ENCODE data around the gene SLN. TPM values are rescaled to one million over a fixed set of nuclear protein-coding genes. Genes with fewer than 3 reads are reported as not detected.

Gene SLN
- total RNA-seq, 2 experiments from 2014 or later = not detected

- Mint-ChIP-seq H3K27ac (no peak overlapping the region), H3K36me3 (ENCODE audit: low read depth) (no peaks in the 10 kb centered on the region), H3K4me3 (no peak overlapping the region), H3K9me3 (no peaks in the 10 kb centered on the region), H3K4me1 (peaks cover 4% of the 10 kb centered on the region), H3K27me3 (peaks cover 19% of the 10 kb centered on the region)
- ChIA-PET POLR2A (no interaction called here), CTCF (interaction anchor here (1.0 to 2.2 kb wide), 9 partner anchors 29 to 209 kb away, joined by 3 to 10 read pairs (median 4); no protein-coding TSS in a partner anchor)
- DNase-seq = peak; percentile 72
Measured at GRCh38 chr11:107689317-107690202, 22.3 kb downstream of the SLN start.

- no peak overlapping the region for H3K4me3 Mint-ChIP-seq
- H3K4me1 Mint-ChIP-seq = peaks cover 4% of the 10 kb centered on the region
- DNase-seq = no peak
- ChIA-PET CTCF (interaction anchor here (1.3 to 2.2 kb wide), 3 partner anchors 28 to 139 kb away, joined by 3 to 10 read pairs (median 9); no protein-coding TSS in a partner anchor), POLR2A (no interaction called here)
- no peak overlapping the region for H3K27ac Mint-ChIP-seq
- H3K9me3 Mint-ChIP-seq = no peaks in the 10 kb centered on the region
- H3K27me3 Mint-ChIP-seq = peaks cover 19% of the 10 kb centered on the region
- no peaks in the 10 kb centered on the region for H3K36me3 Mint-ChIP-seq (ENCODE audit: low read depth)
Measured at GRCh38 chr11:107688322-107688918, 23.4 kb downstream of the SLN start.

GRCh38 chr11:107683807-107684206 lies 28.0 kb downstream of the SLN start:
- H3K27ac Mint-ChIP-seq = no peak overlapping the region
- CTCF ChIA-PET = interaction anchor here (0.6 kb wide), 1 partner anchor 163 kb away, joined by 6 read pairs; no protein-coding TSS in a partner anchor
- POLR2A ChIA-PET = no interaction called here
- H3K4me1 Mint-ChIP-seq = no peaks in the 10 kb centered on the region
- no peak for DNase-seq
- no peak overlapping the region for H3K4me3 Mint-ChIP-seq
- H3K9me3 Mint-ChIP-seq = no peaks in the 10 kb centered on the region
- no peaks in the 10 kb centered on the region for H3K36me3 Mint-ChIP-seq (ENCODE audit: low read depth)
- no peaks in the 10 kb centered on the region for H3K27me3 Mint-ChIP-seq

- Mint-ChIP-seq H3K27ac (no peak overlapping the region), H3K36me3 (ENCODE audit: low read depth) (no peaks in the 10 kb centered on the region), H3K4me1 (no peaks in the 10 kb centered on the region), H3K27me3 (no peaks in the 10 kb centered on the region), H3K9me3 (no peaks in the 10 kb centered on the region), H3K4me3 (no peak overlapping the region)
- ChIA-PET POLR2A (no interaction called here), CTCF (no interaction called here)
- DNase-seq = no peak
Measured at GRCh38 chr11:107683061-107683460, 28.8 kb downstream of the SLN start.

- ChIA-PET CTCF (no interaction called here), POLR2A (no interaction called here)
- Mint-ChIP-seq H3K4me1 (no peaks in the 10 kb centered on the region), H3K36me3 (ENCODE audit: low read depth) (no peaks in the 10 kb centered on the region), H3K4me3 (no peak overlapping the region), H3K9me3 (no peaks in the 10 kb centered on the region), H3K27me3 (no peaks in the 10 kb centered on the region), H3K27ac (no peak overlapping the region)
- DNase-seq = no peak
Measured at GRCh38 chr11:107682572-107682971, 29.3 kb downstream of the SLN start.

- CTCF ChIA-PET = no interaction called here
- no peaks in the 10 kb centered on the region for H3K4me1 Mint-ChIP-seq
Measured at GRCh38 chr11:107682171-107682570, 29.7 kb downstream of the SLN start.

GRCh38 chr11:107679255-107680024 lies 32.4 kb downstream of the SLN start:
- Mint-ChIP-seq H3K9me3 (no peaks in the 10 kb centered on the region), H3K36me3 (ENCODE audit: low read depth) (no peaks in the 10 kb centered on the region), H3K4me3 (no peak overlapping the region), H3K4me1 (no peaks in the 10 kb centered on the region), H3K27ac (no peak overlapping the region), H3K27me3 (peaks cover 2% of the 10 kb centered on the region)
- ChIA-PET POLR2A (no interaction called here), CTCF (interaction anchor here (0.6 kb wide), 1 partner anchor 123 kb away, joined by 3 read pairs; no protein-coding TSS in a partner anchor)
- DNase-seq = no peak

More at GRCh38 chr11:107682171-107682570, 29.7 kb downstream of the SLN start:
- Mint-ChIP-seq H3K9me3 (no peaks in the 10 kb centered on the region), H3K27ac (no peak overlapping the region), H3K27me3 (no peaks in the 10 kb centered on the region), H3K4me3 (no peak overlapping the region), H3K36me3 (ENCODE audit: low read depth) (no peaks in the 10 kb centered on the region)
- no peak for DNase-seq
- POLR2A ChIA-PET = no interaction called here

GRCh38 chr11:107678632-107678971 lies 33.3 kb downstream of the SLN start:
- Mint-ChIP-seq H3K36me3 (ENCODE audit: low read depth) (no peaks in the 10 kb centered on the region), H3K27ac (no peak overlapping the region), H3K27me3 (peaks cover 3% of the 10 kb centered on the region), H3K9me3 (no peaks in the 10 kb centered on the region), H3K4me3 (no peak overlapping the region), H3K4me1 (no peaks in the 10 kb centered on the region)
- POLR2A ChIA-PET = no interaction called here
- no peak for DNase-seq
- CTCF ChIA-PET = no interaction called here

- Mint-ChIP-seq H3K4me1 (no peaks in the 10 kb centered on the region), H3K27ac (no peak overlapping the region), H3K36me3 (ENCODE audit: low read depth) (no peaks in the 10 kb centered on the region), H3K9me3 (no peaks in the 10 kb centered on the region), H3K4me3 (no peak overlapping the region), H3K27me3 (peaks cover 3% of the 10 kb centered on the region)
- ChIA-PET CTCF (no interaction called here), POLR2A (no interaction called here)
- DNase-seq = no peak
Measured at GRCh38 chr11:107677924-107678631, 33.8 kb downstream of the SLN start.

- H3K27me3 Mint-ChIP-seq = peaks cover 3% of the 10 kb centered on the region
- H3K36me3 Mint-ChIP-seq (ENCODE audit: low read depth) = no peaks in the 10 kb centered on the region
- ChIA-PET POLR2A (no interaction called here), CTCF (no interaction called here)
- H3K27ac Mint-ChIP-seq = no peak overlapping the region
- no peak overlapping the region for H3K4me3 Mint-ChIP-seq
- no peak for DNase-seq
- no peaks in the 10 kb centered on the region for H3K4me1 Mint-ChIP-seq
- no peaks in the 10 kb centered on the region for H3K9me3 Mint-ChIP-seq
Measured at GRCh38 chr11:107676336-107677057, 35.4 kb downstream of the SLN start.

GRCh38 chr11:107675902-107676301 lies 36.0 kb downstream of the SLN start:
- H3K27ac Mint-ChIP-seq = no peak overlapping the region
- H3K36me3 Mint-ChIP-seq (ENCODE audit: low read depth) = no peaks in the 10 kb centered on the region
- DNase-seq = no peak
- no peak overlapping the region for H3K4me3 Mint-ChIP-seq
- ChIA-PET POLR2A (no interaction called here), CTCF (no interaction called here)
- H3K27me3 Mint-ChIP-seq = peaks cover 3% of the 10 kb centered on the region
- no peaks in the 10 kb centered on the region for H3K4me1 Mint-ChIP-seq
- no peaks in the 10 kb centered on the region for H3K9me3 Mint-ChIP-seq

- no peak overlapping the region for H3K4me3 Mint-ChIP-seq
- H3K4me1 Mint-ChIP-seq = no peaks in the 10 kb centered on the region
- DNase-seq = no peak
- peaks cover 6% of the 10 kb centered on the region for H3K27me3 Mint-ChIP-seq
- H3K27ac Mint-ChIP-seq = no peak overlapping the region
- no peaks in the 10 kb centered on the region for H3K36me3 Mint-ChIP-seq (ENCODE audit: low read depth)
- ChIA-PET CTCF (interaction anchor here (1.1 kb wide), 1 partner anchor 81 kb away, joined by 3 read pairs; no protein-coding TSS in a partner anchor), POLR2A (no interaction called here)
- H3K9me3 Mint-ChIP-seq = no peaks in the 10 kb centered on the region
Measured at GRCh38 chr11:107669893-107670601, 41.8 kb downstream of the SLN start.

Measured in activated CD4-positive, alpha-beta T cell treated with anti-CD3 and anti-CD28 coated beads, Interleukin-2, amount 10 ng/mL, durations not matched to agents 7 days and 5 days (primary cell).